Activated B cell treated with CpG ODN at 0.5 μM for 24 hours (primary cell): Measurements from ENCODE around the gene GPR32. TPM values are rescaled to one million over a fixed set of nuclear protein-coding genes. Genes with fewer than 3 reads are reported as not detected.
"Not testable (repeated sequence)": the region's sequence is repeated elsewhere in the genome, so short reads cannot be mapped to it uniquely, and the experiment has no call there.

Experiments
- ATAC-seq: fragments of 200-7000 bp; cut with Tn5 transposase; one replicate; pipeline ENCODE4 v1.10.0; 2021; ENCODE audit warnings: low read depth, mild to moderate bottlenecking, moderate library complexity
- CTCF ChIA-PET: fragments of 350-600 bp; sonication (Branson Sonifier 250); formaldehyde crosslinking; loops from one replicate; lab custom pipeline; 2021; ENCODE audit warnings: antibody characterized with exemption; lab: Charles Lee
- POLR2A ChIA-PET: fragments of 350-600 bp; sonication (Branson Sonifier 250); formaldehyde crosslinking; loops from one replicate; lab custom pipeline; 2021; ENCODE audit warnings: antibody characterized with exemption; lab: Charles Lee
- DNase-seq: peaks from one replicate; pipeline ENCODE4 v3.0.0; 2022
- H3K27ac Mint-ChIP-seq: one replicate; pipeline ENCODE4 v1.8.0; 2020; ENCODE audit warnings: mixed read lengths
- H3K27me3 Mint-ChIP-seq: one replicate; pipeline ENCODE4 v1.8.0; 2021; ENCODE audit warnings: mixed read lengths
- H3K36me3 Mint-ChIP-seq: one replicate; pipeline ENCODE4 v1.8.0; 2021; ENCODE audit warnings: low read depth, mixed read lengths
- H3K4me1 Mint-ChIP-seq: one replicate; pipeline ENCODE4 v1.8.0; 2021; ENCODE audit warnings: mixed read lengths
- H3K4me3 Mint-ChIP-seq: one replicate; pipeline ENCODE4 v1.8.0; 2020; ENCODE audit warnings: mild to moderate bottlenecking, mixed read lengths
- H3K9me3 Mint-ChIP-seq: one replicate; pipeline ENCODE4 v1.8.0; 2020; ENCODE audit warnings: mixed read lengths
- CTCF ChIP-seq: fragments of 200-600 bp; IDR thresholded peaks from one replicate; pipeline ENCODE4 v1.8.0; 2022; ENCODE audit warnings: antibody characterized with exemption, mild to moderate bottlenecking
- intact Hi-C: fragments of 100-400 bp; cut with micrococcal nuclease; formaldehyde crosslinking; loops from one replicate; pipeline ENCODE4 v1.15.1; 2024
- total RNA-seq: library from RNA; stranded (reverse); gene quantifications from 2 replicates; pipeline ENCODE4 v1.2.3, GENCODE V29; 2022

Gene GPR32
- total RNA-seq, 1 donor from 2014 or later: not detected

GRCh38 chr19:50749490-50749889, 20.8 kb upstream of the GPR32 start:
- H3K36me3 Mint-ChIP-seq: no peaks in the 10 kb centered on the region
- no peaks in the 10 kb centered on the region for H3K9me3 Mint-ChIP-seq
- H3K27ac Mint-ChIP-seq: no peak overlapping the region
- ATAC-seq (no peak), DNase-seq (no peak)
- peaks cover 15% of the 10 kb centered on the region for H3K27me3 Mint-ChIP-seq
- intact Hi-C loops: no loop called here
- no peaks in the 10 kb centered on the region for H3K4me1 Mint-ChIP-seq
- TF ChIP-seq CTCF: no peak
- no peak overlapping the region for H3K4me3 Mint-ChIP-seq
- CTCF ChIA-PET: no interaction called here
- POLR2A ChIA-PET: no interaction called here

- Mint-ChIP-seq H3K9me3 (no peaks in the 10 kb centered on the region), H3K27ac (no peak overlapping the region), H3K4me1 (no peaks in the 10 kb centered on the region), H3K36me3 (no peaks in the 10 kb centered on the region), H3K27me3 (peaks cover 18% of the 10 kb centered on the region), H3K4me3 (no peak overlapping the region)
- no peak for TF ChIP-seq CTCF
- POLR2A ChIA-PET: no interaction called here
- intact Hi-C loops: no loop called here
- CTCF ChIA-PET: no interaction called here
- DNase-seq (no peak), ATAC-seq (no peak)
These were observed 20.3 kb upstream of the GPR32 start for GRCh38 chr19:50750010-50750409.

GRCh38 chr19:50753879-50754278, 16.4 kb upstream of the GPR32 start:
- intact Hi-C loops: no loop called here
- TF ChIP-seq CTCF: no peak
- peaks cover 27% of the 10 kb centered on the region for H3K27me3 Mint-ChIP-seq
- CTCF ChIA-PET: no interaction called here
- ATAC-seq: no peak
- no peak overlapping the region for H3K27ac Mint-ChIP-seq
- no peaks in the 10 kb centered on the region for H3K36me3 Mint-ChIP-seq
- no peaks in the 10 kb centered on the region for H3K4me1 Mint-ChIP-seq
- H3K4me3 Mint-ChIP-seq: no peak overlapping the region
- POLR2A ChIA-PET: no interaction called here
- no peaks in the 10 kb centered on the region for H3K9me3 Mint-ChIP-seq
- no peak for DNase-seq

GRCh38 chr19:50756244-50756643, 14.0 kb upstream of the GPR32 start:
- H3K27ac Mint-ChIP-seq, H3K36me3 Mint-ChIP-seq, H3K4me1 Mint-ChIP-seq, H3K9me3 Mint-ChIP-seq, POLR2A ChIA-PET, ATAC-seq, CTCF ChIA-PET, intact Hi-C loops, DNase-seq, H3K4me3 Mint-ChIP-seq: not testable (repeated sequence)
- H3K27me3 Mint-ChIP-seq: peaks cover 20% of the 10 kb centered on the region

- CTCF ChIA-PET, H3K4me3 Mint-ChIP-seq, H3K27ac Mint-ChIP-seq, intact Hi-C loops, POLR2A ChIA-PET, H3K9me3 Mint-ChIP-seq, H3K4me1 Mint-ChIP-seq, DNase-seq, H3K36me3 Mint-ChIP-seq, ATAC-seq: not testable (repeated sequence)
- peaks cover 22% of the 10 kb centered on the region for H3K27me3 Mint-ChIP-seq
These were observed 12.6 kb upstream of the GPR32 start for GRCh38 chr19:50757624-50758023.

GRCh38 chr19:50759076-50759475, 11.2 kb upstream of the GPR32 start:
- H3K36me3 Mint-ChIP-seq, DNase-seq, POLR2A ChIA-PET, ATAC-seq, intact Hi-C loops, H3K4me3 Mint-ChIP-seq, H3K27ac Mint-ChIP-seq, CTCF ChIA-PET, H3K4me1 Mint-ChIP-seq, H3K9me3 Mint-ChIP-seq: not testable (repeated sequence)
- peaks cover 18% of the 10 kb centered on the region for H3K27me3 Mint-ChIP-seq

GRCh38 chr19:50759886-50760285, 10.4 kb upstream of the GPR32 start:
- Mint-ChIP-seq H3K4me1 (no peaks in the 10 kb centered on the region), H3K9me3 (peaks cover 4% of the 10 kb centered on the region), H3K27me3 (peaks cover 19% of the 10 kb centered on the region), H3K4me3 (no peak overlapping the region), H3K27ac (no peak overlapping the region), H3K36me3 (no peaks in the 10 kb centered on the region)
- ATAC-seq: no peak
- ChIA-PET CTCF (no interaction called here), POLR2A (no interaction called here)
- intact Hi-C loops: no loop called here
- TF ChIP-seq CTCF: no peak
- DNase-seq: no peak

- H3K36me3 Mint-ChIP-seq, H3K9me3 Mint-ChIP-seq, DNase-seq, H3K4me3 Mint-ChIP-seq, intact Hi-C loops, CTCF ChIA-PET, ATAC-seq, H3K4me1 Mint-ChIP-seq, H3K27ac Mint-ChIP-seq: not testable (repeated sequence)
- POLR2A ChIA-PET: interaction anchor here (0.7 kb wide), 1 partner anchor 300 kb away, joined by 5 read pairs; no protein-coding TSS in a partner anchor
- peaks cover 17% of the 10 kb centered on the region for H3K27me3 Mint-ChIP-seq
These were observed 8.8 kb upstream of the GPR32 start for GRCh38 chr19:50761501-50761900.

- H3K4me3 Mint-ChIP-seq, H3K27ac Mint-ChIP-seq, DNase-seq, H3K36me3 Mint-ChIP-seq, H3K9me3 Mint-ChIP-seq, CTCF ChIA-PET, intact Hi-C loops, POLR2A ChIA-PET, ATAC-seq, H3K4me1 Mint-ChIP-seq: not testable (repeated sequence)
- peaks cover 17% of the 10 kb centered on the region for H3K27me3 Mint-ChIP-seq
These were observed 6.7 kb upstream of the GPR32 start for GRCh38 chr19:50763521-50763920.
